ENCODE data around the gene NENF. TPM values are rescaled to one million over a fixed set of nuclear protein-coding genes. Genes with fewer than 3 reads are reported as not detected.

The NENF gene
- total RNA-seq, 1 donor from 2014 or later: 6.8 TPM

DNA sequence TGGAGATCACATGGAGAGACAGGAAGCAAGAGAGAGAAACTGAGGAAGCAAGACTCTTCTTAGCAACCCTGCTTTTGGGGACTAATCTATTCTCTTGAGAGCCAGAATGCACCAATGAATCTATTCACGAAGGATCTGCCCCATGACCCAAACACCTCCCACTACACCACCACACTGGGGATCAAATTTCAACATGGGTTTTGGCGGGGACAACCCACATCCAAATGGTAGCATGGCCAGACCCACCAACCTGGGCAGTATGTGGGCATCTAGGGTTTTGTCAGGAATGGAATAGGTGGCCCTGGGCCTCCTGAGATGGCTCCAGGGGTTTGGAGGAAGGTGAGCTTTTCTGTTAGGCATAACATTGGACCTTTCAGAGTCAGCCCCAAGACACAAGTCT lies 33.7 kb downstream of the NENF start:
- H3K9ac ChIP-seq: no peak overlapping the region
- H3K4me3 ChIP-seq: no peak overlapping the region
- Mint-ChIP-seq H3K4me1 (peaks cover 45% of the 10 kb centered on the region), H3K4me3 (no peak overlapping the region), H3K27me3 (ENCODE audit: insufficient read depth, low read depth) (peaks cover 16% of the 10 kb centered on the region), H3K9me3 (no peaks in the 10 kb centered on the region), H3K36me3 (no peaks in the 10 kb centered on the region), H3K27ac (peak overlapping the region; percentile 40)
- H3F3A ChIP-seq (ENCODE audit: low read depth): no peaks in the 10 kb centered on the region
- H2AFZ ChIP-seq (replicated peaks): no peak overlapping the region
- peaks cover 12% of the 10 kb centered on the region for H3K4me1 ChIP-seq
- H3K27ac ChIP-seq: no peak overlapping the region
- H3K79me2 ChIP-seq (ENCODE audit: low read depth): no peaks in the 10 kb centered on the region
- H4K20me1 ChIP-seq (ENCODE audit: low read depth): no peaks in the 10 kb centered on the region
- H3K4me2 ChIP-seq: no peak overlapping the region
- DNase-seq (ENCODE audit: low spot score): no peak
- H3K36me3 ChIP-seq: no peaks in the 10 kb centered on the region
- TF ChIP-seq EZH2 (IDR thresholded peaks at IDR 0.05) (no peak), CTCF (IDR thresholded peaks at IDR 0.05) (no peak), EZH2phosphoT487 (IDR thresholded peaks at IDR 0.05) (no peak)
- no peaks in the 10 kb centered on the region for H3K9me3 ChIP-seq (ENCODE audit: low read depth)
- no peaks in the 10 kb centered on the region for H3K27me3 ChIP-seq

DNA sequence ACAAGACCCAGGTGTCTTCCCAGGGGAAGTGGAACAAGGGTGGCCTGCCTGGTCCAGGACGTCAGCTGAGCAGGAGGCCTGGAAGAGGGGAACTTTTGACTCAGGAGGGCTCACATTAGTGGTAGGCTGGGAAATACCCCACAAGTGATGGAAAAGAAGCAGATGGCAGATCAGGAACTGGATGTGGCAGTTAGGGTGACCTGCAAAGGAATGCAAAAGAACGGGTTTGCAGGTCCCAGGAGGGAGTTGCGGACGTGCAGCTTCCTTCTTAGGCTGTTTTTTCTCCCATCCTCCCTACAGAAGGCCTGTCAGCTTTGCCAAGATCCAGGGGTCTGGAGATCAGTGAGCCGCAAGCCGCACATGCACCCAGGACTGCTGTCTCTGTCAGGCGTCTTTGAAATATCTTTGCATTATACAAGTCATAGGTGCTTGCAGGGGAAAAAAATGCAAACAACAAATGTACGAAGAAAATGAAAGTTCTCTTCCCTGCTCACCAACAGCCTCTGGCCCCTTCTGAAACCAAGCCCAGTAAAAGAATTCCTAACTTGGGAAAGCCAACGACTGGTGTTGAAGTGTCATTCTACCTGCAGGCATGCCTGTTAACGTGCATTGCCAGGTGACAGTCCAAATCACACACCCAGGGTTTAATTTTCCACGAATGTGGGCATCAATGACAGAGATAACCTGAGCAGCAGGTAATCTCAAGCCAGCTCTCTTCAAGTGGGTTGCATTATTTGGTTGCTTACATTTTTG lies 34.4 kb downstream of the NENF start:
- H3K4me1 ChIP-seq: peaks cover 5% of the 10 kb centered on the region
- Mint-ChIP-seq H3K27me3 (ENCODE audit: insufficient read depth, low read depth) (peaks cover 17% of the 10 kb centered on the region), H3K4me3 (no peak overlapping the region), H3K27ac (peak overlapping the region; percentile 40), H3K36me3 (no peaks in the 10 kb centered on the region), H3K9me3 (no peaks in the 10 kb centered on the region), H3K4me1 (peaks cover 39% of the 10 kb centered on the region)
- H3K36me3 ChIP-seq: no peaks in the 10 kb centered on the region
- DNase-seq (ENCODE audit: low spot score): no peak
- H3K4me3 ChIP-seq: no peak overlapping the region
- H3K27ac ChIP-seq: no peak overlapping the region
- no peaks in the 10 kb centered on the region for H4K20me1 ChIP-seq (ENCODE audit: low read depth)
- no peak overlapping the region for H3K4me2 ChIP-seq
- H2AFZ ChIP-seq (replicated peaks): no peak overlapping the region
- no peaks in the 10 kb centered on the region for H3K9me3 ChIP-seq (ENCODE audit: low read depth)
- no peak for TF ChIP-seq EZH2phosphoT487 (IDR thresholded peaks at IDR 0.05)
- no peak for TF ChIP-seq EZH2 (IDR thresholded peaks at IDR 0.05)
- no peak for TF ChIP-seq CTCF (IDR thresholded peaks at IDR 0.05)
- H3F3A ChIP-seq (ENCODE audit: low read depth): no peaks in the 10 kb centered on the region
- H3K27me3 ChIP-seq: no peaks in the 10 kb centered on the region
- H3K79me2 ChIP-seq (ENCODE audit: low read depth): no peaks in the 10 kb centered on the region
- no peak overlapping the region for H3K9ac ChIP-seq

GRCh38 chr1:212467843-212468482 lies 35.2 kb downstream of the NENF start:
- Histone ChIP-seq H3K4me3 (no peak overlapping the region), H4K20me1 (ENCODE audit: low read depth) (no peaks in the 10 kb centered on the region), H3K79me2 (ENCODE audit: low read depth) (no peaks in the 10 kb centered on the region), H3K9me3 (ENCODE audit: low read depth) (no peaks in the 10 kb centered on the region), H2AFZ (replicated peaks) (no peak overlapping the region), H3F3A (ENCODE audit: low read depth) (no peaks in the 10 kb centered on the region), H3K9ac (no peak overlapping the region), H3K4me1 (peaks cover 4% of the 10 kb centered on the region), H3K4me2 (no peak overlapping the region), H3K36me3 (no peaks in the 10 kb centered on the region), H3K27ac (no peak overlapping the region), H3K27me3 (no peaks in the 10 kb centered on the region)
- peaks cover 14% of the 10 kb centered on the region for H3K27me3 Mint-ChIP-seq (ENCODE audit: insufficient read depth, low read depth)
- no peaks in the 10 kb centered on the region for H3K9me3 Mint-ChIP-seq
- no peak overlapping the region for H3K4me3 Mint-ChIP-seq
- H3K36me3 Mint-ChIP-seq: no peaks in the 10 kb centered on the region
- no peak overlapping the region for H3K27ac Mint-ChIP-seq
- TF ChIP-seq EZH2phosphoT487 (IDR thresholded peaks at IDR 0.05) (no peak), CTCF (IDR thresholded peaks at IDR 0.05) (no peak), EZH2 (IDR thresholded peaks at IDR 0.05) (no peak)
- DNase-seq (ENCODE audit: low spot score): no peak
- peaks cover 37% of the 10 kb centered on the region for H3K4me1 Mint-ChIP-seq
